PC-9 (cell line): ENCODE data around the gene ZNF691. TPM values are rescaled to one million over a fixed set of nuclear protein-coding genes. Genes with fewer than 3 reads are reported as not detected.

Experiments
- BruUV-seq: library from RNA; stranded (reverse); fragments of 400-500 nt; replicated peaks from 2 replicates; lab custom pipeline; 2021; lab: Mats Ljungman, UMichigan
- CTCF ChIA-PET: fragments of 300-600 bp; sonication (Branson Sonifier 250); formaldehyde crosslinking; loops from one replicate; lab custom pipeline; 2022; ENCODE audit warnings: antibody characterized with exemption; lab: Charles Lee
- POLR2A ChIA-PET: fragments of 300-600 bp; sonication (Branson Sonifier 250); formaldehyde crosslinking; loops from one replicate; lab custom pipeline; 2022; ENCODE audit warnings: antibody characterized with exemption; ENCODE audit not compliant: unreplicated experiment; lab: Charles Lee
- DNase-seq, 2 experiments: peaks; one replicate each; pipeline versions ENCODE4 v3.0.0 to v3.0.0-alpha.2; 2015 to 2022; ENCODE audit warnings: mixed read lengths in 1 of 2
- H2AFZ ChIP-seq: fragments of 200-600 bp; sonication (generic); 2 replicates; pipeline ENCODE4 v1.8.1; 2017; ENCODE audit warnings: antibody characterized with exemption
- H3F3A ChIP-seq: fragments of 200-600 bp; sonication (generic); 2 replicates; pipeline ENCODE4 v1.8.1; 2017; ENCODE audit warnings: antibody characterized with exemption, mild to moderate bottlenecking, low read depth; ENCODE audit not compliant: insufficient read depth
- H3K27ac ChIP-seq: fragments of 200-600 bp; sonication (generic); 2 replicates; pipeline ENCODE4 v1.6.1; 2016; ENCODE audit warnings: mixed run types
- H3K27me3 ChIP-seq: fragments of 200-600 bp; sonication (generic); 2 replicates; pipeline ENCODE4 v1.6.1; 2016; ENCODE audit warnings: low read depth, mixed run types; ENCODE audit not compliant: insufficient read depth
- H3K36me3 ChIP-seq: fragments of 200-600 bp; sonication (generic); 2 replicates; pipeline ENCODE4 v1.6.1; 2016; ENCODE audit warnings: low read depth, mixed run types
- H3K4me1 ChIP-seq: fragments of 200-600 bp; sonication (generic); replicated peaks from 2 replicates; pipeline ENCODE4 v1.6.1; 2016; ENCODE audit warnings: mixed run types; ENCODE audit not compliant: insufficient read depth
- H3K4me2 ChIP-seq: fragments of 200-600 bp; sonication (generic); 2 replicates; pipeline ENCODE4 v1.6.1; 2017; ENCODE audit warnings: mixed run types
- H3K4me3 ChIP-seq: fragments of 200-600 bp; sonication (generic); 2 replicates; pipeline ENCODE4 v1.6.1; 2016; ENCODE audit warnings: mixed run types
- H3K79me2 ChIP-seq: fragments of 200-600 bp; sonication (generic); 2 replicates; pipeline ENCODE4 v1.6.1; 2017; ENCODE audit warnings: low read depth, mixed run types
- H3K9me2 ChIP-seq: fragments of 200-600 bp; sonication (generic); 2 replicates; pipeline ENCODE4 v1.8.1; 2017; ENCODE audit warnings: mild to moderate bottlenecking; ENCODE audit not compliant: insufficient read depth
- H3K9me3 ChIP-seq: fragments of 200-600 bp; sonication (generic); 2 replicates; pipeline ENCODE4 v1.8.1; 2016; ENCODE audit warnings: low read depth; ENCODE audit not compliant: insufficient read depth
- H4K20me1 ChIP-seq: fragments of 200-600 bp; sonication (generic); 2 replicates; pipeline ENCODE4 v1.8.1; 2017; ENCODE audit not compliant: insufficient read depth
- EZH2 ChIP-seq: fragments of 200-600 bp; sonication (generic); IDR thresholded peaks from 2 replicates; pipeline ENCODE4 v1.8.0; 2017; ENCODE audit warnings: antibody characterized with exemption, low read depth
- intact Hi-C: fragments of 100-400 bp; cut with micrococcal nuclease; formaldehyde crosslinking; loops from one replicate; pipeline ENCODE4 v1.10.0; 2022; ENCODE audit not compliant: unreplicated experiment
- total RNA-seq: library from RNA; stranded (reverse); gene quantifications from 2 replicates; pipeline ENCODE4 v1.2.3, GENCODE V29; 2021
- TF ChIP-seq, protein P1 (sequence below): fragments of 200-600 bp; sonication (generic); conservative IDR thresholded peaks from 2 replicates; pipeline ENCODE4 v1.6.1; 2017; ENCODE audit warnings: mixed run types, antibody characterized with exemption, mild to moderate bottlenecking, moderate library complexity

ZNF691 gene
- total RNA-seq, 1 experiment from 2014 or later, result 11.4 TPM

DNA sequence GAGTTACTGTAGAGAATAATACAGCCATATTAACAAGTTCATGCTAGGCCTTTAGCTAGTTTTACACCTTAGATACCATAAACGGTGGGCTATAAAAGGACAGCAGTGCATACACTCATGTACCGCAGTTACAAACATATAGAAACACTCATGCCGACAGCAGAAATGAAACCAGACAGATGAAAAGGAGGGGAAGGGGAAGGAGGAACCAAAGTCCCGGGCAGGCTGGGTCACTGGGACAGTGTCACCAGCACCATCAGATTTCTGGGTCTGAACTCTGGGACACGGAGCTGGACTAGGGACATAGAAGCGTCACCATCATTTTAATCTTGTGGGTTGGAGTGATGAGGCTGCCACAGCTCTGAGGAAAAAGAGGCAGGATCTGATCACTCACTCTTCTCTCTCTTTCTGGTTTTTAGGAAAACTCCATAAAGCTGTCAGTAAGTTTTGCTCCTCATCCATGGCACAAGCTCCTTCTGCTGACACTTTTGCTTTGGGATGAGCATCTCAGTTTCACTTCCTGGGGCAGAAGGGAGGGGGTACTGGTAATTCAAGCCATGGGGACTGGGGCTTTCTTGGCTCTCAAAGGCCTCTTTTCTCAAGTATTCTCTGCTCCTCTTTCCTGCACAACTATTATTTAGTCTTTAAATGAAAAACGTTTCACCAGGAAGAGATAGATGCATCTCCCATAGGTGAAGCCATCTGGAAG is 7.8 kb upstream of the ZNF691 start:
- H3K9me3 ChIP-seq, result no peaks in the 10 kb centered on the region
- no peaks in the 10 kb centered on the region for H3K79me2 ChIP-seq
- BruUV-seq, result no TSS peak
- no peaks in the 10 kb centered on the region for H3K4me1 ChIP-seq
- no peaks in the 10 kb centered on the region for H4K20me1 ChIP-seq
- H3K4me2 ChIP-seq, result no peak overlapping the region
- H3K27ac ChIP-seq, result no peak overlapping the region
- H3K9me2 ChIP-seq, result no peaks in the 10 kb centered on the region
- H3F3A ChIP-seq, result no peaks in the 10 kb centered on the region
- no peaks in the 10 kb centered on the region for H3K27me3 ChIP-seq
- no peak for TF ChIP-seq EZH2
- TF ChIP-seq, protein P1, sequence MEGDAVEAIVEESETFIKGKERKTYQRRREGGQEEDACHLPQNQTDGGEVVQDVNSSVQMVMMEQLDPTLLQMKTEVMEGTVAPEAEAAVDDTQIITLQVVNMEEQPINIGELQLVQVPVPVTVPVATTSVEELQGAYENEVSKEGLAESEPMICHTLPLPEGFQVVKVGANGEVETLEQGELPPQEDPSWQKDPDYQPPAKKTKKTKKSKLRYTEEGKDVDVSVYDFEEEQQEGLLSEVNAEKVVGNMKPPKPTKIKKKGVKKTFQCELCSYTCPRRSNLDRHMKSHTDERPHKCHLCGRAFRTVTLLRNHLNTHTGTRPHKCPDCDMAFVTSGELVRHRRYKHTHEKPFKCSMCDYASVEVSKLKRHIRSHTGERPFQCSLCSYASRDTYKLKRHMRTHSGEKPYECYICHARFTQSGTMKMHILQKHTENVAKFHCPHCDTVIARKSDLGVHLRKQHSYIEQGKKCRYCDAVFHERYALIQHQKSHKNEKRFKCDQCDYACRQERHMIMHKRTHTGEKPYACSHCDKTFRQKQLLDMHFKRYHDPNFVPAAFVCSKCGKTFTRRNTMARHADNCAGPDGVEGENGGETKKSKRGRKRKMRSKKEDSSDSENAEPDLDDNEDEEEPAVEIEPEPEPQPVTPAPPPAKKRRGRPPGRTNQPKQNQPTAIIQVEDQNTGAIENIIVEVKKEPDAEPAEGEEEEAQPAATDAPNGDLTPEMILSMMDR, result no peak
- no peak for DNase-seq
- ChIA-PET CTCF (interaction anchor here (0.5 kb wide), 1 partner anchor 546 kb away, joined by 4 read pairs; no protein-coding TSS in a partner anchor), POLR2A (interaction anchor here (0.6 kb wide), 1 partner anchor 369 kb away, joined by 3 read pairs; no protein-coding TSS in a partner anchor)
- H3K36me3 ChIP-seq, result no peaks in the 10 kb centered on the region
- intact Hi-C loops, result no loop called here
- H3K4me3 ChIP-seq, result no peak overlapping the region
- no peak overlapping the region for H2AFZ ChIP-seq

DNA sequence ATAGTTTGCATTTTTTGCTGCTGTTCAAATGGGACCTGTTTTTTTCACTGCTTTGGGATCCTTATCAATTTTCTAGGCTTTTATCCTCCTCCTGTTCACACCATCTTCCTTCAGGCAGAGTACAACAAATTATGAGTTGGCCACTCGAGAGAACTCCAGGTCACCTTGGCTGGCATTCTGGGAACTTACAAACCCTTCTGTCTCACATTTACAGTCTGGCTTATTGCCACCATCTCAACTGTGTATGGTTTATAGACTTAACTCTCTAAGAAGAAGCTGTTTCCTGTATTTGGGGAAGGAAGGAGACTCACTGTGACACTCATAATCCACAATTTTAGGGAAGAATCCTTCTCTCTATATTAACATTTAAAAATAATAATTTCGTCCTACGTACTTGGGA is 5.4 kb upstream of the ZNF691 start:
- Histone ChIP-seq H3K9me3 (no peaks in the 10 kb centered on the region), H3K4me2 (no peak overlapping the region), H3K4me1 (peaks cover 10% of the 10 kb centered on the region; the same call in 1 of the 2 replicates), H3F3A (peaks cover 13% of the 10 kb centered on the region; the same call in 1 of the 2 replicates), H3K9me2 (no peaks in the 10 kb centered on the region), H3K27ac (no peak overlapping the region), H4K20me1 (no peaks in the 10 kb centered on the region), H3K4me3 (no peak overlapping the region), H3K36me3 (no peaks in the 10 kb centered on the region), H2AFZ (no peak overlapping the region), H3K27me3 (no peaks in the 10 kb centered on the region), H3K79me2 (no peaks in the 10 kb centered on the region)
- POLR2A ChIA-PET, result no interaction called here
- DNase-seq, result no peak
- CTCF ChIA-PET, result interaction anchor here (0.5 kb wide), 1 partner anchor 491 kb away, joined by 3 read pairs; no protein-coding TSS in a partner anchor
- intact Hi-C loops, result no loop called here
- TF ChIP-seq EZH2, result no peak
- TF ChIP-seq, protein P1, result no peak
- BruUV-seq, result no TSS peak

DNA sequence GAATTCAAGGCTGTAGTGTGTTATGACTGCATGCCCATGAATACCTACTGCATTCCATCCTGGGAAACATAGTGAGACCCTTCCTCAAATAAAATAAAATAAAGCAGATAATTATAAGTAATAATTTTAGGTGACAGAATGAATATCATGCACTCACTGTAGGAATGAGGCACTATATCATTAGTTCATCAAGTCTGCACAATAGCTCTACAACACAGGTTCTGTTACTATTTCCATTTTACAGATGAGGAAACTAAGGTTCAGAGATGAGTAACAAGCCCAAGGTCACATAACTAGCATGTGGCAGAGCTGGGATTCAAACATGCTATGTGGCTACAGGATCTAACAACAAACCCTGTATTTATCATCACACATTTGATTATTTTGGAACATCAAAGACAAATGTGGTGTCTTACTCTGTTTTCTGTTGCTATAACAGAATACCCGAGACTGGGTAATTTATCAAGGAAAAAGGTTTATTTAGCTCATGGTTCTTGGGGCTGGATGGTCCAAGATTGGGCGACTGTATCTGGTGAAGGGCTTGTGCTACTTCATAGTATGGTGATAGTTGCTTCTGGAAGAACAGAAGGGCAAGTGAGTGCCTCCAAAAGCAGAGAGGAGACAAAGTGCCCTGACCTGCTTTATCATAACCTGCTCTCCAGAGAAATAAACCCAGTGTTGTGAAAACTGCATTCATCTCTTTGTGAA is 4.8 kb upstream of the ZNF691 start:
- Histone ChIP-seq H3K9me3 (no peaks in the 10 kb centered on the region), H3K36me3 (no peaks in the 10 kb centered on the region), H3K4me2 (no peak overlapping the region), H3K9me2 (no peaks in the 10 kb centered on the region), H3K4me3 (no peak overlapping the region), H3K79me2 (peaks cover under 1% of the 10 kb centered on the region; the same call in 1 of the 2 replicates), H3K27me3 (no peaks in the 10 kb centered on the region), H2AFZ (no peak overlapping the region), H3F3A (peaks cover 13% of the 10 kb centered on the region; the same call in 1 of the 2 replicates), H4K20me1 (no peaks in the 10 kb centered on the region), H3K4me1 (peaks cover 10% of the 10 kb centered on the region; the same call in 1 of the 2 replicates), H3K27ac (no peak overlapping the region)
- ChIA-PET CTCF (interaction anchor here (0.5 kb wide), 1 partner anchor 491 kb away, joined by 3 read pairs; no protein-coding TSS in a partner anchor), POLR2A (no interaction called here)
- no peak for DNase-seq
- no peak for TF ChIP-seq EZH2
- TF ChIP-seq, protein P1, result no peak
- intact Hi-C loops, result no loop called here
- BruUV-seq, result no TSS peak
